Endothelial cell of umbilical vein (primary cell): Measurements from ENCODE around the gene ETFA. TPM values are rescaled to one million over a fixed set of nuclear protein-coding genes. Genes with fewer than 3 reads are reported as not detected.

Experiments used
- BruUV-seq: library from RNA; stranded (reverse); fragments of 400-500 nt; replicated peaks from 2 replicates; lab custom pipeline; 2021; lab: Mats Ljungman, UMichigan
- CTCF ChIA-PET: fragments of 300-600, 350-600 bp; sonication (Branson Sonifier 250); formaldehyde crosslinking; loops from one replicate; lab custom pipeline; 2021; ENCODE audit warnings: antibody characterized with exemption, inconsistent platforms; lab: Charles Lee
- POLR2A ChIA-PET: fragments of 300-600, 350-600 bp; sonication (Branson Sonifier 250); formaldehyde crosslinking; loops from one replicate; lab custom pipeline; 2021; ENCODE audit warnings: antibody characterized with exemption, inconsistent platforms; lab: Charles Lee
- DNase-seq: peaks from one replicate; pipeline ENCODE4 v3.0.0-alpha.2; 2011; ENCODE audit warnings: low read depth, low spot score
- FAIRE-seq: peaks from 2 replicates; lab custom pipeline; 2011; peaks lifted over from hg19 to GRCh38; lab: Jason Lieb, UNC
- H2AFZ ChIP-seq: 2 replicates; pipeline ENCODE4 v1.6.0; 2012; ENCODE audit warnings: low read depth, low read length, control low read depth, inconsistent platforms
- H3K27ac ChIP-seq: 2 replicates; pipeline ENCODE4 v1.5.1; 2011; ENCODE audit warnings: low read depth, mild to moderate bottlenecking, control low read depth, low read length, moderate library complexity; ENCODE audit not compliant: insufficient read depth
- H3K27me3 ChIP-seq, 2 experiments: 2 replicates each; pipeline versions ENCODE4 v1.6.0 to v1.6.1; 2011; ENCODE audit warnings: low read length in 2 of 2, mixed read lengths in 1 of 2; ENCODE audit not compliant: control insufficient read depth in 2 of 2, insufficient read depth in 2 of 2
- H3K36me3 ChIP-seq, 2 experiments: 2 replicates in 1 of 2; 3 replicates in 1 of 2; pipeline ENCODE4 v1.5.1; 2011; ENCODE audit warnings: low read length in 2 of 2, mild to moderate bottlenecking in 1 of 2, moderate library complexity in 1 of 2; ENCODE audit not compliant: control insufficient read depth in 2 of 2, insufficient read depth in 2 of 2; ENCODE audit errors: extremely low read depth in 1 of 2
- H3K4me1 ChIP-seq: 3 replicates; pipeline ENCODE4 v1.5.1; 2011; ENCODE audit warnings: mild to moderate bottlenecking, low read length; ENCODE audit not compliant: control insufficient read depth, insufficient read depth; ENCODE audit errors: extremely low read depth
- H3K4me2 ChIP-seq: 2 replicates; pipeline ENCODE4 v1.6.1; 2011; ENCODE audit warnings: low read length, control low read depth, mixed read lengths; ENCODE audit not compliant: insufficient read depth
- H3K4me3 ChIP-seq, 3 experiments: fragments of 200-600 bp in 1 of 3; sonication (generic), shearing (Covaris generic) in 1 of 3; replicated peaks in 1 of 3; 2 replicates each; pipeline ENCODE4 v1.5.1; 2011 to 2016; ENCODE audit warnings: control low read depth in 3 of 3, low read length in 3 of 3, mild to moderate bottlenecking in 2 of 3, inconsistent platforms in 1 of 3, low read depth in 1 of 3, moderate library complexity in 1 of 3; ENCODE audit not compliant: insufficient read depth in 1 of 3
- H3K79me2 ChIP-seq: 2 replicates; pipeline ENCODE4 v1.6.0; 2012; ENCODE audit warnings: low read length, inconsistent platforms; ENCODE audit not compliant: control insufficient read depth, insufficient read depth
- H3K9ac ChIP-seq: replicated peaks from 2 replicates; pipeline ENCODE3; 2011; ENCODE audit warnings: low read length, control low read depth; ENCODE audit not compliant: insufficient read depth; ENCODE audit errors: extremely low read depth
- H3K9me1 ChIP-seq: replicated peaks from 3 replicates; pipeline ENCODE4 v1.6.0; 2011; ENCODE audit warnings: mild to moderate bottlenecking, low read length; ENCODE audit not compliant: control insufficient read depth, insufficient read depth; ENCODE audit errors: extremely low read depth
- H3K9me3 ChIP-seq: replicated peaks from 2 replicates; pipeline ENCODE4 v1.5.1; 2012; ENCODE audit warnings: low read length, inconsistent platforms; ENCODE audit not compliant: control insufficient read depth, insufficient read depth
- H4K20me1 ChIP-seq: replicated peaks from 2 replicates; pipeline ENCODE3; 2011; ENCODE audit warnings: mild to moderate bottlenecking, low read length; ENCODE audit not compliant: control insufficient read depth, insufficient read depth; ENCODE audit errors: extremely low read depth
- EZH2 ChIP-seq: IDR thresholded peaks from 2 replicates; pipeline ENCODE4 v1.6.1; 2012; ENCODE audit warnings: borderline replicate concordance, low read depth, mild to moderate bottlenecking, moderate library complexity, low read length, inconsistent platforms; ENCODE audit not compliant: severe bottlenecking
- FOS ChIP-seq: IDR thresholded peaks from 2 replicates; pipeline ENCODE4 v1.6.1; 2011; ENCODE audit warnings: mild to moderate bottlenecking, low read length, moderate library complexity, borderline replicate concordance; ENCODE audit not compliant: insufficient read depth
- GATA2 ChIP-seq: IDR thresholded peaks from 2 replicates; pipeline ENCODE4 v1.7.0; 2011; ENCODE audit warnings: low read depth, mild to moderate bottlenecking, moderate library complexity, mixed read lengths, low read length; ENCODE audit not compliant: insufficient read length, insufficient read depth
- JUN ChIP-seq: IDR thresholded peaks from 2 replicates; pipeline ENCODE4 v1.6.1; 2011; ENCODE audit warnings: borderline replicate concordance, low read depth; ENCODE audit not compliant: insufficient read length, insufficient read depth
- MYC ChIP-seq: IDR thresholded peaks from one replicate; pipeline ENCODE4 v1.6.1; 2011; ENCODE audit warnings: mild to moderate bottlenecking, low read depth, low read length
- POLR2A ChIP-seq: IDR thresholded peaks from 2 replicates; pipeline ENCODE4 v1.6.1; 2012; ENCODE audit warnings: low read depth, mild to moderate bottlenecking, control low read depth, low read length
- POLR2AphosphoS5 ChIP-seq: IDR thresholded peaks from 2 replicates; pipeline ENCODE4 v1.6.1; 2012; ENCODE audit warnings: low read depth, mild to moderate bottlenecking, control low read depth, low read length, moderate library complexity; ENCODE audit not compliant: insufficient read depth
- dilution Hi-C: fragments of 300-500 bp; cut with MboI; formaldehyde crosslinking; loops from one replicate; pipeline ENCODE4 v1.15.0; 2019; ENCODE audit warnings: low sequenced_read_pairs; ENCODE audit not compliant: extremely low pct_ligation_motif_present
- intact Hi-C: fragments of 100-400 bp; cut with micrococcal nuclease; formaldehyde crosslinking; loops from one replicate; pipeline ENCODE4 v1.10.0; 2022
- polyA plus RNA-seq, 4 experiments: library from polyadenylated mRNA; depleted of rRNA in 3 of 4; stranded (reverse) in 3 of 4; unstranded in 1 of 4; fragments of >200 nt; gene quantifications; 2 replicates each; pipeline versions ENCODE4 v1.2.1 to v1.2.3, GENCODE V29; 2011 to 2012; ENCODE audit warnings: missing spikeins in 1 of 4
- total RNA-seq: library from RNA; stranded (reverse); gene quantifications from 2 replicates; pipeline ENCODE4 v1.2.3, GENCODE V29; 2021
- TF ChIP-seq, protein P1 (sequence below): IDR thresholded peaks from 2 replicates; pipeline ENCODE4 v1.6.1; 2011; ENCODE audit not compliant: insufficient read depth, insufficient read length
- TF ChIP-seq, protein P2 (sequence below), 2 donors: IDR thresholded peaks; 1 replicate in 1 of 2; 2 replicates in 1 of 2; pipeline ENCODE4 v1.5.1; 2011; ENCODE audit warnings: low read length in 2 of 2, mild to moderate bottlenecking in 2 of 2, moderate library complexity in 2 of 2, control low read depth in 1 of 2, inconsistent platforms in 1 of 2, low read depth in 1 of 2; ENCODE audit not compliant: insufficient read depth in 1 of 2; ENCODE audit errors: extremely low read depth in 1 of 2

Gene ETFA
- total and polyA plus RNA-seq, 2 donors (not counting 3 experiments of a cell fraction or from before 2014, with no cell fraction given), result 102 to 116 TPM

DNA sequence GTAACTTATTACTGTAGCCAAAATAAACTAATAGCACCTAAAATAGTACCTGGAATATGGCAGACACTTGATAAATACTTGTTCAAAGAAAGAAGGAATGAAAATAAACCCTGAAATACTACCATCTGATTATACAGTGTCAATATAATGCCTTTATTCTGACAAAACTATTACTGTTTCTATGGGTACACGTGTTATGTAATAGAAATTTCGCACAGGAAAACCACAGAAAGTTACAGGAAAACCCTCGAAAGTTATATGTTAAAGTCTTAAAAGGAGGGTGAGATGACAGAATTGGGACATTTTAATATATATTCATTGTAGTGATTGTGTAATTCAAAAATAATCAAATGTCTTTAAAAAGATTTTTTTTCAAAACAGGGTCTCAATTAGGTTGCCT, 28.8 kb downstream of the ETFA start:
- POLR2A ChIA-PET, result no interaction called here
- Histone ChIP-seq H3K4me1 (no peaks in the 10 kb centered on the region), H2AFZ (no peak overlapping the region), H3K79me2 (no peaks in the 10 kb centered on the region), H3K9ac (no peak overlapping the region), H3K36me3 (peaks cover 2 to 16% of the 10 kb centered on the region in 2 experiments), H3K9me1 (no peaks in the 10 kb centered on the region), H4K20me1 (no peaks in the 10 kb centered on the region), H3K9me3 (no peaks in the 10 kb centered on the region), H3K4me3 (no peak overlapping the region), H3K27ac (no peak overlapping the region), H3K27me3 (no peaks in the 10 kb centered on the region), H3K4me2 (no peak overlapping the region)
- no TSS peak for BruUV-seq
- CTCF ChIA-PET, result no interaction called here
- intact Hi-C loops, result loop anchor here (10.0 kb wide), 1 partner anchor 48 kb away; no protein-coding TSS in a partner anchor
- FAIRE-seq (no peak), DNase-seq (no peak)
- dilution Hi-C loops, result no loop called here
- TF ChIP-seq, protein P1, sequence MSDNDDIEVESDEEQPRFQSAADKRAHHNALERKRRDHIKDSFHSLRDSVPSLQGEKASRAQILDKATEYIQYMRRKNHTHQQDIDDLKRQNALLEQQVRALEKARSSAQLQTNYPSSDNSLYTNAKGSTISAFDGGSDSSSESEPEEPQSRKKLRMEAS, result no peak

DNA sequence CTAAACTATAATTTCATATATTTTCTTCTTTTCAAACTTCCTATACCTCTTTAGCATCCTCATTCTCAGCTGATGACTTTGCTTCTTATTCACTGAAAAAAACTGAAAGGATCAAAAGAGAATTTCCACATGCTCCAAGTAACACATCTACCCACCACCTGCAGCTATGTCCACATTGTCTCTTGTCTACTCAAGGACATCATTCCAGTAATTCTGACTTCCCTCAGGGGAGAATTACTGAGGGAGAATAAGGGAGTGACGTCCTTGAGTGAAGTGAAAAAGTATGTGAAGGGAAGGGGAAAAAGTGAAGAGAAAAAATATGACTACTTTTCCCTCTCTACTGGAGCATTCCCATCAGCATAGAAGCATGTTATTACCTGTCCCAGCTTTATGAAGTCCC, 32.6 kb downstream of the ETFA start:
- Histone ChIP-seq H3K4me3 (no peak overlapping the region), H3K9me3 (no peaks in the 10 kb centered on the region), H3K36me3 (peaks cover 4 to 13% of the 10 kb centered on the region in 2 experiments), H3K27me3 (no peaks in the 10 kb centered on the region), H3K9ac (no peak overlapping the region), H3K79me2 (no peaks in the 10 kb centered on the region), H4K20me1 (no peaks in the 10 kb centered on the region), H3K9me1 (no peaks in the 10 kb centered on the region), H3K4me2 (no peak overlapping the region), H3K4me1 (peaks cover 5% of the 10 kb centered on the region), H3K27ac (no peak overlapping the region), H2AFZ (no peak overlapping the region)
- TF ChIP-seq, protein P2, sequence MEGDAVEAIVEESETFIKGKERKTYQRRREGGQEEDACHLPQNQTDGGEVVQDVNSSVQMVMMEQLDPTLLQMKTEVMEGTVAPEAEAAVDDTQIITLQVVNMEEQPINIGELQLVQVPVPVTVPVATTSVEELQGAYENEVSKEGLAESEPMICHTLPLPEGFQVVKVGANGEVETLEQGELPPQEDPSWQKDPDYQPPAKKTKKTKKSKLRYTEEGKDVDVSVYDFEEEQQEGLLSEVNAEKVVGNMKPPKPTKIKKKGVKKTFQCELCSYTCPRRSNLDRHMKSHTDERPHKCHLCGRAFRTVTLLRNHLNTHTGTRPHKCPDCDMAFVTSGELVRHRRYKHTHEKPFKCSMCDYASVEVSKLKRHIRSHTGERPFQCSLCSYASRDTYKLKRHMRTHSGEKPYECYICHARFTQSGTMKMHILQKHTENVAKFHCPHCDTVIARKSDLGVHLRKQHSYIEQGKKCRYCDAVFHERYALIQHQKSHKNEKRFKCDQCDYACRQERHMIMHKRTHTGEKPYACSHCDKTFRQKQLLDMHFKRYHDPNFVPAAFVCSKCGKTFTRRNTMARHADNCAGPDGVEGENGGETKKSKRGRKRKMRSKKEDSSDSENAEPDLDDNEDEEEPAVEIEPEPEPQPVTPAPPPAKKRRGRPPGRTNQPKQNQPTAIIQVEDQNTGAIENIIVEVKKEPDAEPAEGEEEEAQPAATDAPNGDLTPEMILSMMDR (IDR thresholded peaks at IDR 0.05; ENCODE audit: extremely low read depth in 1 of 2, insufficient read depth in 1 of 2, low read depth in 1 of 2, low read length in 2 of 2), result no peak
- TF ChIP-seq, protein P1, result no peak
- TF ChIP-seq EZH2, result no peak
- no peak for TF ChIP-seq MYC
- TF ChIP-seq JUN, result no peak
- no peak for TF ChIP-seq GATA2
- no peak for TF ChIP-seq POLR2A
- TF ChIP-seq POLR2AphosphoS5, result no peak
- no peak for TF ChIP-seq FOS
- ChIA-PET POLR2A (no interaction called here), CTCF (interaction anchor here (0.7 to 1.4 kb wide), 3 partner anchors 11 to 52 kb away, joined by 3 read pairs; no protein-coding TSS in a partner anchor)
- intact Hi-C loops (loop anchor here (5.0 kb wide), 1 partner anchor 81 kb away; no protein-coding TSS in a partner anchor), dilution Hi-C loops (no loop called here)
- DNase-seq (no peak), FAIRE-seq (no peak)
- BruUV-seq, result no TSS peak
